Activated T-helper 2 cell treated with anti-CD3 and anti-CD28 coated beads, Interferon-gamma antibody, Interleukin-2, Interleukin-4, amounts not matched to agents 10 μg/mL and 5 μg/mL and 100 μg/mL, durations not matched to agents 14 hours and 24 hours and 36 hours (primary cell): ENCODE data around the gene CABLES1. TPM values are rescaled to one million over a fixed set of nuclear protein-coding genes. Genes with fewer than 3 reads are reported as not detected.

ENCODE experiments used
- DNase-seq: peaks from one replicate; pipeline ENCODE4 v3.0.0; 2021; ENCODE audit warnings: low spot score
- H3K27ac Mint-ChIP-seq: one replicate; pipeline ENCODE4 v1.8.0; 2021; ENCODE audit warnings: mixed read lengths
- H3K27me3 Mint-ChIP-seq: one replicate; pipeline ENCODE4 v1.8.0; 2021; ENCODE audit warnings: low read depth, mixed read lengths
- H3K36me3 Mint-ChIP-seq: one replicate; pipeline ENCODE4 v1.8.0; 2021; ENCODE audit warnings: low read depth, mixed read lengths
- H3K4me1 Mint-ChIP-seq: one replicate; pipeline ENCODE4 v1.8.0; 2021; ENCODE audit warnings: low read depth, mixed read lengths
- H3K4me3 Mint-ChIP-seq: one replicate; pipeline ENCODE4 v1.8.0; 2021; ENCODE audit warnings: low read depth, mild to moderate bottlenecking, moderate library complexity, mixed read lengths
- H3K9me3 Mint-ChIP-seq: one replicate; pipeline ENCODE4 v1.8.0; 2021; ENCODE audit warnings: mixed read lengths
- intact Hi-C: fragments of 100-400 bp; cut with micrococcal nuclease; formaldehyde crosslinking; loops from one replicate; pipeline ENCODE4 v1.15.1; 2023
- total RNA-seq: library from RNA; stranded (reverse); gene quantifications from 2 replicates; pipeline ENCODE4 v1.2.3, GENCODE V29; 2022

Gene CABLES1
- total RNA-seq, 1 donor from 2014 or later: 27.4 TPM

- peaks cover 46% of the 10 kb centered on the region for H3K4me1 Mint-ChIP-seq
- DNase-seq: no peak
- H3K9me3 Mint-ChIP-seq: no peaks in the 10 kb centered on the region
- H3K27me3 Mint-ChIP-seq: peaks cover 7% of the 10 kb centered on the region
- no peak overlapping the region for H3K27ac Mint-ChIP-seq
- peak overlapping the region; percentile 80 for H3K4me3 Mint-ChIP-seq
- intact Hi-C loops: loop anchor here (10.0 kb wide), 2 partner anchors 63 to 147 kb away; no protein-coding TSS in a partner anchor
- H3K36me3 Mint-ChIP-seq: peaks cover 27% of the 10 kb centered on the region
These were observed 2.5 kb downstream of the CABLES1 start for GRCh38 chr18:23137788-23138216.

- Mint-ChIP-seq H3K4me3 (peak overlapping the region; percentile 80), H3K4me1 (peaks cover 53% of the 10 kb centered on the region), H3K9me3 (no peaks in the 10 kb centered on the region), H3K36me3 (peaks cover 27% of the 10 kb centered on the region), H3K27me3 (peaks cover 7% of the 10 kb centered on the region), H3K27ac (no peak overlapping the region)
- intact Hi-C loops: loop anchor here (10.0 kb wide), 2 partner anchors 64 to 146 kb away; no protein-coding TSS in a partner anchor
- DNase-seq: no peak
These were observed 3.2 kb downstream of the CABLES1 start for GRCh38 chr18:23138471-23138870.

DNA sequence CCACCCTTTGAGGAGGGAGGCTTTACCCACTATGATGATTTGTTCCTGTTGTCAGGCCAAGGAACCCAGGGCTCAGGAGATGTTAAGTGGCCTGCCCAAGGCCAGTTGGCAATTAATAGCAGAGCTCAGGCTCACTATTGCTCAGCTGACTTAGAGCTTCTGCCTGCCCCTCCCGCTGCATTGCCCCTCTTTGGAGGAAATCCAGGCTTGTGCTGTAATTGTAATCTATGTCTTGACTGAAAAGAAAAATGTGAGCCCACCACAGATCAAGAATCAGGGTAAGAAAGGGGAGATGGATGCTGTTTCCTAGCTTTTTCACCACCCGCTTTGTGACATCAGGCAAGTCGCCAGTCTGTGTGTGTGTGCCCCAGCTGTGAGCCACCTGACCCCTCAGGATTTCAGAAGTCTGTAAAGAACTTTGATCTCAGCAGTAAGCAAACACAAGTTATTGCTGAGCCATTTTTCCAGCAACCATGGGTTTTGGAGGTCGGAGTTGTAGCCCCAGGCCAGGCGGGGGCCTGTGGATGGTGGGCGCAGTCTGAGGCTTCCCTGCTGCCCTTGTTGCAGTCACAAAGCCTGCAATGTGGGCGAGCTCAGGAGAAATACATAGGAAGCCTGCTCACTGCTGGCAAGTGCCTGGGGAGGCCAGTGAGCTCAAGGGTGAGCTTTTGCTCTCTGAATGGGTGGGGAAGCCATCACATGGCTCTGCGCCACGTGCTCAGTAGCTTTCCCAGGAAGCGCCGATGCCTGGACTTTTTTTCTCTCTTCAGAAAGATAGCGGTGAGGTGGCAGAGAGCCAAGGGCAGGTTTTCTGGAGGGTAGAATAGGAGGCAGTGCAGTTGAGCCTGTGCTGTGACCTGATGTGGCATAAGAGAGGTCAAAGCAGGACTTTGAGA, 6.1 kb downstream of the CABLES1 start:
- H3K9me3 Mint-ChIP-seq: no peaks in the 10 kb centered on the region
- peaks cover 47% of the 10 kb centered on the region for H3K4me1 Mint-ChIP-seq
- no peak overlapping the region for H3K27ac Mint-ChIP-seq
- H3K36me3 Mint-ChIP-seq: peaks cover 29% of the 10 kb centered on the region
- DNase-seq: no peak
- peaks cover 7% of the 10 kb centered on the region for H3K27me3 Mint-ChIP-seq
- no peak overlapping the region for H3K4me3 Mint-ChIP-seq
- intact Hi-C loops: no loop called here

DNA sequence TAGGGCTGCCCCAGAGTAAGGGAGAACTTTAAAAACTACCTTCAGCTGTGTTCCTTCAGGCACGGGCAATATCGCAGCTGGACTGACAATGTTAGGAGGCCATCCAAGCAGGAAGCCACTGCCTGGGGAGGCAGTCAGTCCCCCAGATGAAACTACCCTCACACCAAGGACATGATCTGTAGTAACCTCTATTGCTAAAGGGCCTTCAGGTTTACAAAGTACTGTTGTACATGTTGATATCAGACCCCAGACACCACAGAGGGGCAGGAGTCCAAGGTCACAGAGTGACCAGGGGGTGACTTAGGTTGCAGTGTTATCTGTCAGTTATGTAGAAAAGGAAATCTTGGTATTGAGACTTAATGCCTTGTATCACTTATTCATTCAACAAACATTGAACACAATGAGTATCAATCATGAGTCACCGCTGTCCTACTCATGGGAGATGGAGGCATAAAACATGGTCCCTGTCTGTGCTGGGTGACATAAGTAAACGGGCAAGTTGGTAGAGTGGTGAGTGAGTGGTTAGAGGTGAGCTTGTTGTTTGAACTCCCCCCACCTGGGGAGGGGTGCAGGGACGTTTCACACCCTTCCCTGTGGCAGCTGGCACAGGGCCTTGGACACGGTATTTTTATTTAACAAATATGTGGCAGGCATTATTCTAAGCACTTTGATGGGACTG, 7.1 kb downstream of the CABLES1 start:
- DNase-seq: no peak
- Mint-ChIP-seq H3K27me3 (peaks cover 3% of the 10 kb centered on the region), H3K9me3 (no peaks in the 10 kb centered on the region), H3K4me3 (no peak overlapping the region), H3K27ac (no peak overlapping the region), H3K36me3 (peaks cover 26% of the 10 kb centered on the region), H3K4me1 (peaks cover 42% of the 10 kb centered on the region)
- intact Hi-C loops: no loop called here

- peaks cover 34% of the 10 kb centered on the region for H3K4me1 Mint-ChIP-seq
- H3K27me3 Mint-ChIP-seq: peaks cover 3% of the 10 kb centered on the region
- H3K4me3 Mint-ChIP-seq: no peak overlapping the region
- no peaks in the 10 kb centered on the region for H3K9me3 Mint-ChIP-seq
- peaks cover 19% of the 10 kb centered on the region for H3K36me3 Mint-ChIP-seq
- intact Hi-C loops: no loop called here
- peak overlapping the region; percentile 44 for H3K27ac Mint-ChIP-seq
- no peak for DNase-seq
These were observed 7.9 kb downstream of the CABLES1 start for GRCh38 chr18:23143016-23143814.

- Mint-ChIP-seq H3K4me3 (no peak overlapping the region), H3K36me3 (peaks cover 15% of the 10 kb centered on the region), H3K9me3 (no peaks in the 10 kb centered on the region), H3K27ac (peak overlapping the region; percentile 47), H3K4me1 (peaks cover 33% of the 10 kb centered on the region), H3K27me3 (peaks cover 3% of the 10 kb centered on the region)
- no peak for DNase-seq
- intact Hi-C loops: no loop called here
These were observed 8.6 kb downstream of the CABLES1 start for GRCh38 chr18:23143815-23144261.

GRCh38 chr18:23144640-23145039, 9.4 kb downstream of the CABLES1 start:
- Mint-ChIP-seq H3K36me3 (peaks cover 10% of the 10 kb centered on the region), H3K4me3 (no peak overlapping the region), H3K27me3 (no peaks in the 10 kb centered on the region), H3K9me3 (no peaks in the 10 kb centered on the region), H3K27ac (no peak overlapping the region), H3K4me1 (peaks cover 29% of the 10 kb centered on the region)
- intact Hi-C loops: no loop called here
- DNase-seq: no peak

DNA sequence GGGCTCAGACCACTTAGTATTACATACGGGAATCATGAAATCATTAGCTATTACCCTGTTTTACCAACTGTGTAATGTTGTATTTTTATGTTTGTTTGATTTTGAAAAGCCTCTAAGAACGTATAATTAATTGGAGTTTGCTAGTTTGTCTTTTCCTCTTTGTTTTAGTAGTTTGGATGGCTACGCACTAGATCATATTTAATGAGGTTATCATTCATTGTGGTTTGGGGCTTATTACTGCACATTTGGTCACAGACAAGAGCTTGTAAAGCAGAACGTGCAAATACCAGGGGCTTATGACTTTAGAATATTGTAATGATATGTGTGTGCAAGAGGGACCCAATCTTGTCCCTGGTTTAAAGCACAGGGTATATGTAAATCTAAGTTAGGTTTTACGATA, 10.3 kb downstream of the CABLES1 start:
- Mint-ChIP-seq H3K27me3 (no peaks in the 10 kb centered on the region), H3K4me1 (peaks cover 23% of the 10 kb centered on the region), H3K27ac (no peak overlapping the region), H3K9me3 (no peaks in the 10 kb centered on the region), H3K4me3 (no peak overlapping the region), H3K36me3 (peaks cover 5% of the 10 kb centered on the region)
- intact Hi-C loops: no loop called here
- DNase-seq: no peak

DNA sequence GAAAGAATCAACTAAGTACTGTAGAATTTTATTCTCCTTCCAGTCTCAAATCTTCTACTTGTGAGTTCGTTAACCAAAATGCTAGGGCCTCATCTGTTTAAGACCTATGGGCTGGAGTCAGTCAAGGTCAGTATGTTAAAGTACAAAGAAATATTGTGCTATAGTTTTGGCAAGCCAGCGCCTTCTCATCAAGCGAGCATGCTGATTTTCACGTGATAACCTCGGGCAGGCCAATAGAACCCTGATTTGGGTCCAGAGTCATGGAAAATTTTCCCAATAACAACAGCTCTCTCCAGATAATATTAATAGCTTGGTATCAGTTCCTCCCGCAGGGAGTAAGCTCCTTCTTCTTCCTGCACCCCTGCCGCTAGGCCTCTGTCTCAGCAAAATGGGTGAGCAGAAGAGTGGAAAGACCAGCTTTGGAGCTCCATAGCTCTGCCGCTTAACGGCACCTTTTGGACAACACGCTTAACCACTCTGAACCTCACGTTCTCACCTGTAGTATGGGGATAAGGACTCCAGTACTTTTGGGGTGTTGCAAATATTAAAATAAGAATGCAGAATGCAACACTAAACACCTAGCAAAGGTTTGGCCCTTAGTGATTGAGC, 11.7 kb downstream of the CABLES1 start:
- H3K4me3 Mint-ChIP-seq: no peak overlapping the region
- H3K4me1 Mint-ChIP-seq: peaks cover 20% of the 10 kb centered on the region
- H3K36me3 Mint-ChIP-seq: peaks cover 10% of the 10 kb centered on the region
- no peak for DNase-seq
- intact Hi-C loops: no loop called here
- no peak overlapping the region for H3K27ac Mint-ChIP-seq
- H3K27me3 Mint-ChIP-seq: no peaks in the 10 kb centered on the region
- H3K9me3 Mint-ChIP-seq: no peaks in the 10 kb centered on the region

GRCh38 chr18:23148382-23148781, 13.1 kb downstream of the CABLES1 start:
- Mint-ChIP-seq H3K9me3 (no peaks in the 10 kb centered on the region), H3K4me3 (no peak overlapping the region), H3K27me3 (no peaks in the 10 kb centered on the region), H3K4me1 (peaks cover 9% of the 10 kb centered on the region), H3K36me3 (peaks cover 10% of the 10 kb centered on the region), H3K27ac (no peak overlapping the region)
- no peak for DNase-seq
- intact Hi-C loops: no loop called here

DNA sequence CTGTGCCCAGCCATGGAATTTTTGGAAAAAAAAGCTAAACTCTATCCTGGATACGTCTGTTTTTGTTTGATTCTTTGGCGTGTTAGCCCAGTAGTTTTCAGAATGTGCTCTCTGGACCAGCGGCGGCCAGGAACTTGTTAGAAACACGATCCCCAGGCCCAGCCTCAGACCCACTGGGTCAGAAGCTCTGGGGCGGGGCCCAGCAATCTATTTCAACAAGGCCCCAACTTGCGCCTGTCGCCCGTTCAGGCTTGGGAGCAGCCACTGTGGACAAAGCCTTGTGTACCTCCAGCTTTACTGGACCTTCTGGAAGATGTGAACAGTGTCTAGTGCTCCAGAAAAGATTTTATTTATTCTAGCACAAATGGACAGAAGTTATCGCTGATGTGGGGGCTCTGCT, 14.3 kb downstream of the CABLES1 start:
- Mint-ChIP-seq H3K36me3 (peaks cover 5% of the 10 kb centered on the region), H3K27me3 (no peaks in the 10 kb centered on the region), H3K9me3 (no peaks in the 10 kb centered on the region), H3K4me1 (peaks cover 3% of the 10 kb centered on the region), H3K27ac (no peak overlapping the region), H3K4me3 (no peak overlapping the region)
- intact Hi-C loops: no loop called here
- DNase-seq: no peak

DNA sequence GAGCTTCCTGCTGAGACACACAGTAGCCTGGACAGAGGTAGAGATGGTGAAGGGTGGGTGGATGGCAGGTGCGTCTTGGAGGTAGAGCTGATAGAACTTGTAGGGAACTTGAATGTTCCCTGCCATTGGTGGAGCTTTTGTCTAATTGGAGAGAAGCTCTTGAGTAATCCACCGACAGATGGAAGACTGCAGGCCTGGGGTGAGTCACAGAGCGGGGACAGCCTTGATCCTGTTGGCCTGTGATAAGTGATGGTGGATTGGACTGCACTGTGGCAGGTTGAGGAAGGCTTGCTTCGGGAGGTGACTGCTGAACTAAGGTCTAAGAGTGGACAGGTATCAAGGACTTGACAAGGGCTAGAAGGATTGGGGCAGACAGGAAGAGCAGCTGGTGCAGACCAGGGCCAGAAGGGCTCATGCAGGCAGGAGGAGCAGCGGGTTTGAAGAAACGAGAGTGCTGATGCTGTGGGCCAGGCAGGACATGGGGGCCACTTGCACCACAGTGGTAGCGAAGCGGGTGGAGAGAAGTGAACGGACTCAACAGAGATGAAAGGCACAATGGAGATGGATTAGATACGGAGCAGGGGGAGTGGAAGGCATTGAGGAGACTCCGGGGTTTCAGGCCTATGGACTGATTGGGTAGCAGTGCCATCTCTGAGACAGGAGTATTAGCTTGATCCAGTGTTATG, 16.3 kb downstream of the CABLES1 start:
- H3K27me3 Mint-ChIP-seq: no peaks in the 10 kb centered on the region
- H3K27ac Mint-ChIP-seq: no peak overlapping the region
- H3K4me1 Mint-ChIP-seq: peaks cover 4% of the 10 kb centered on the region
- intact Hi-C loops: no loop called here
- H3K4me3 Mint-ChIP-seq: no peak overlapping the region
- no peaks in the 10 kb centered on the region for H3K9me3 Mint-ChIP-seq
- H3K36me3 Mint-ChIP-seq: peaks cover 5% of the 10 kb centered on the region
- no peak for DNase-seq
